ENCODE measurements around the gene STRADB. TPM values are rescaled to one million over a fixed set of nuclear protein-coding genes. Genes with fewer than 3 reads are reported as not detected.

STRADB gene
- total RNA-seq, 1 experiment from 2014 or later = 40.5 TPM

- H3K56ac ChIP-seq (ENCODE audit: insufficient read length, low read depth, low read length) = no peak overlapping the region
- Mint-ChIP-seq H3K4me1 (peaks cover 0 to 9% of the 10 kb centered on the region in 2 experiments; a peak in 2 of 4 replicates), H3K4me3 (no peak overlapping the region), H3K36me3 (ENCODE audit: insufficient read depth in 1 of 3, low read depth in 3 of 3) (peaks cover 18 to 28% (median 26%) of the 10 kb centered on the region in 3 experiments), H3K27ac (no peak overlapping the region), H3K27me3 (ENCODE audit: low read depth) (no peaks in the 10 kb centered on the region), H3K9me3 (peaks cover 31 to 33% of the 10 kb centered on the region in 2 experiments)
- no peak overlapping the region for H2AK5ac ChIP-seq (ENCODE audit: insufficient read length, low read length)
- H2BK12ac ChIP-seq (ENCODE audit: insufficient read length, low read depth, low read length) = no peak overlapping the region
- no peaks in the 10 kb centered on the region for H3K79me2 ChIP-seq (ENCODE audit: insufficient read depth, low read length)
- peaks cover 15% of the 10 kb centered on the region for H3K9me3 ChIP-seq (ENCODE audit: control insufficient read depth, low read depth, low read length)
- H3K4me2 ChIP-seq (ENCODE audit: insufficient read depth, insufficient read length, low read length) = no peak overlapping the region
- H3K4me1 ChIP-seq (ENCODE audit: insufficient read depth, low read length) = peaks cover 2% of the 10 kb centered on the region; the same call in 1 of the 2 replicates
- no peak overlapping the region for H3K14ac ChIP-seq (ENCODE audit: insufficient read depth, low read length)
- H4K8ac ChIP-seq (replicated peaks; ENCODE audit: insufficient read length, low read depth, low read length) = no peak overlapping the region
- no peak overlapping the region for H4K91ac ChIP-seq (ENCODE audit: insufficient read length, low read depth, low read length)
- no peak overlapping the region for H2BK20ac ChIP-seq (ENCODE audit: low read depth, low read length, poor library complexity, severe bottlenecking)
- no peak for DNase-seq
- H3K18ac ChIP-seq (ENCODE audit: insufficient read length, low read depth, low read length) = no peak overlapping the region
- no peak overlapping the region for H2BK5ac ChIP-seq (ENCODE audit: insufficient read length, low read length)
- no peak for TF ChIP-seq CTCF (conservative IDR thresholded peaks at IDR 0.05)
- H2BK15ac ChIP-seq (ENCODE audit: low read depth, low read length) = no peak overlapping the region
- no peak overlapping the region for H3K4ac ChIP-seq (ENCODE audit: low read depth, low read length)
- no peak overlapping the region for H3K23ac ChIP-seq (ENCODE audit: insufficient read length, low read depth, low read length)
- no peaks in the 10 kb centered on the region for H4K20me1 ChIP-seq (ENCODE audit: control insufficient read depth, insufficient read depth, insufficient read length)
- H3K79me1 ChIP-seq (ENCODE audit: insufficient read depth, low read depth, low read length, poor library complexity, severe bottlenecking) = no peaks in the 10 kb centered on the region
- H3T11ph ChIP-seq (ENCODE audit: low read length) = no peak overlapping the region
- no peaks in the 10 kb centered on the region for H3K27me3 ChIP-seq (ENCODE audit: insufficient read depth, low read length)
- H4K5ac ChIP-seq (ENCODE audit: insufficient read length, low read depth, low read length) = no peak overlapping the region
- no CpG with 5 or more reads among the region's 4 CpGs for WGBS (ENCODE audit: extremely low coverage, insufficient read length, low lambda C conversion rate)
- no peak overlapping the region for H3K9ac ChIP-seq (ENCODE audit: extremely low read depth, insufficient read length, low read length)
- H3K23me2 ChIP-seq (ENCODE audit: insufficient read length, low read depth, low read length, poor library complexity, severe bottlenecking) = no peaks in the 10 kb centered on the region
- H2AFZ ChIP-seq (ENCODE audit: low read length) = no peak overlapping the region
- no peak overlapping the region for H3K27ac ChIP-seq (ENCODE audit: insufficient read length, low read depth, low read length)
- H2BK120ac ChIP-seq (ENCODE audit: low read depth, low read length, poor library complexity, severe bottlenecking) = no peak overlapping the region
Observed at GRCh38 chr2:201432038-201432620, 19.4 kb upstream of the STRADB start.

Data from H9 (cell line).